Suppressor macrophage treated with lipopolysaccharide for 4 hours (primary cell): ENCODE results near the gene NSUN6.
"Not testable (repeated sequence)": the region's sequence is repeated elsewhere in the genome, so short reads cannot be mapped to it uniquely, and the experiment has no call there.

Experiments
- DNase-seq: peaks from one replicate; pipeline ENCODE4 v3.0.0-alpha.2; 2020

Gene NSUN6

DNA sequence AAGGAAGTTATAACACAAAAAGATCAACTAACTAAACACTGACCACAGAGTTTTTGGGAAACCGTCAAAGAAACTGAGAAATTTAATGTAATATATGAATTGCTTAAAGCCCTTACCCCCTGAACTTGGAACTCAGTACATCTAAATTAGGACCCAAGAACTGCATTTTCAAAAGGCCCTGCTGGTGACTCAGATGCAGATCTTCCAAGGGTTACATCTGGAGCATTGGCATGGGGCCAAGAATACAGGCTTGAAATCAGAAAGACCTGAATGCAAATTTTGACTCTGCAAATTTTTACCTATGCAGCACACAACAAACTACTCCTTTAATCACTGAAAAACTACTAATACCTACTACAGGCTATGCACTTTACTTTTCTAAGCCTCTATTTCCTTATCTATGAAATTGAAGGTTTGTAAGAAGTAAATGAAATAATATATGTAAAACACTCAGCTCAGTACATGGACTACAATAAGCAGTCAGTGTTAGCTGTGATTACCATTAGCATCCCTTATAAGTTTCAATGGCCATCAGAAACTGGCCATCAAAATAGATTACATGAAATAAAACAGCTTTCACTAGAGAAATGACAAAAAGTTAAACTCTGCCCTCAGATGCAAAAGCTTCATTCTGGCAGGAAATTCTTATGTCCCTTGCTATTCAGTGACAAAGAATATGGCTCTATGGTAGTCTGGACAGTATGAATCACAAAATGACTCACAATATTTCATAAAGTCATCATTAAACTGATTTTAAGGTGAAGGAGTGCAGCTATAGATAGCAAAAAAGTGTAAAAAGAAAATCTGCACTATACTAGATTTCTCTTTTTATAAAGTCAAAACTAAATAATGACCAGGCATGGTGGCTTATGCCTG lies 43.6 kb downstream of the NSUN6 start:
- no peak for DNase-seq

DNA sequence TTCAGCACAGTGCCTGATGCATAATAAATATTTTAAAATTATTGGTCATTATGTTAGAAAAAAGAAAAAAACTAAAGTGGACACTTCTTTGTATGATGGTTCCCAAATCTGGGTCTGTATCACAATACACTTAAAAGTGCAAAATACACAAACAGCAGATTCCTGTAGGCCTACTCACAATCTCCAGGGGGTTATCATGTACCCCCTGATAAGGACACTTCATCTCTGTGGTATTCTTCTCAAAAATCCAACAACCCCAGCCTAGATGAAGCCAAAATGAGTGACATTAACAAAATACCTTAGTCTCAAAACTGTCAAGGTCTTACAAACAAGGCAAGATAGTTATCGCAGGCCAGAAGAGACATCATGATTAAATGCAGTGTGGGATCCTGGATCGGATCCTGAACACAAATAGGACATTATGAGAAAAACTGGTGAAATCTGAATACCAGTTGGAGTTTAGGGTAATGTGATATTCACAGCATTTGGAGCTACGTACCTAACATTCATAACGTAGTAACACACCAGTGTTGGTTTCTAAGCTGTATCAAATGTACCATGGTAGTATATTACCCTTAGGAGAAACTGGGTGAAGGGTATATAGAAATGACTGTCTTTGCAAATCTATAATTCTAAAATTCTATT lies 45.2 kb downstream of the NSUN6 start:
- no peak for DNase-seq

DNA sequence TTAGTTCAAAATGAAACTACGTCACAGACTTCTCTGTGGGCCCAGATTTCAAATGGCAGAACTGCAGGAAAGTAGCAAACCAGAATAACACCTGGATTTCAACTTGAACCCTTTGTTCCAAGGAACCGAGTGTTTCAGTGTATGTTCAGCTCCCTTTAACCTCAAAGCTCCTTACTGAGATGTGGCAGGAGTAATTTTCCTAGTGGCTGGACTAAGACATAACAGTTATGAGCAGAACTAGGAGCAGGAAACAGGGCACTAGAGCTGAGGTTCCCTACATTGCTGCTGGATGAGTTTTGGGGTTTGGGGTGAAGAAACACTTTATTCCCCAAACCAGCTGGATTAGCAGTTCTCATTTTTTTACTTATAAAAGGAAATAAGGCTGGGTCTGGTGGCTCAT lies 50.1 kb downstream of the NSUN6 start:
- DNase-seq: no peak

DNA sequence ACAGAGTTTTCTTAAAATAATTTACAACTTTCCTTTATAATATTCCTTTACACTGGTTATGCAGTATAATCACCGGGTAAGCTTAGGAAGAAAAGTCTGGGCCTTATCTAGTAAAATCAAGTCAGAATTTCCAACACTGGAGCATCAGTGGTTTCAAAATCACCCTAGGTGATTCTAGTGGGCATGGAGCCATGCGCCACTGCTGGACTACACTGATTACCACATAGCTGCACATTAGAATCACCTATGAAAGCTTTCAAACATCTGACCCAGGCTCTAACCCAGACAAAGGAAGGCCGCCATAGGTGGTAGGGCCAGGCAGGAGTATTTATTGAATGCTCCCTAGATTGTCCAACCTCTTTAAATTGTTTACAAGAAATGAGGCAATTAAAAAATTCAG lies 52.0 kb downstream of the NSUN6 start:
- no peak for DNase-seq

DNA sequence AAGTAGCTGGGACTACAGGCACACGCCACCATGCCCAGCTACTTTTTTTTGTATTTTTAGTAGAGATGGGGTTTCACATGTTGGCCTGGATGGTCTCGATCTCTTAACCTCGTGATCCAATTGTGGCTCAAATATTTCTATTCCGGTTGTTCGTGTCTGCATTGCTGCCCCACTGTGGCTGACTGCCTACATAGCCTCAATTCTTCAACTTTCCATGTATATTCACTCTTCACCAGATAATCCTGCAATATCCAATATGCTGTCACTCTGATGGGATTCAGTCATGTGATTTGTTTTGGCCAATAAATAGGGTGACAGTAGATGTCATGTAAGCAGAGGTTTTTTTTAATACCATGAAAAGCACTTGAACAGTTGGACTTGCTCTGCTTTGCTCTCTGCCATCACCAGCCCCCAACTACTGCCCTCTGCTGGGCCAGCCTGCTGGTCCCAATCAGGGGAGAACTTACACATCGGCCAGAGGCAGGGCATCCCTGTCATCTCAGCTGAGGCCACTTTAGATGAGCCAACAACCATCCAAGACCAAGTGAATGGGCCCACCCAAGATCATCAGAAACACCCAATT lies 56.7 kb downstream of the NSUN6 start:
- DNase-seq: no peak

DNA sequence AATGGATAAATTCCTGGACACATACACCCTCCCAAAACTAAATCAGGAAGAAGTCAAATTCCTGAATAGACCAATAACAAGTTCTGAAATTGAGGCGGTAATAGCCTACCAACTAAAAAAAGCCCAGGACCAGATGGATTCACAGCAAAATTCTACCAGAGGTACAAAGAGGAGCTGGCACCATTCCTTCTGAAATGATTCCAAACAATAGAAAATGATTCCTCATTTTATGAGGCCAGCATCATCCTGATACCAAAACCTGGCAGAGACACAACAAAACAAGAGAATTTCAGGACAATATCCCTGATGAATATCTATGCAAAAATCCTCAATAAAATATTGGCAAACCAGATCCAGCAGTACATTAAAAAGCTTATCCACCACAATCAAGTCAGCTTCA lies 60.2 kb downstream of the NSUN6 start:
- DNase-seq: not testable (repeated sequence)

DNA sequence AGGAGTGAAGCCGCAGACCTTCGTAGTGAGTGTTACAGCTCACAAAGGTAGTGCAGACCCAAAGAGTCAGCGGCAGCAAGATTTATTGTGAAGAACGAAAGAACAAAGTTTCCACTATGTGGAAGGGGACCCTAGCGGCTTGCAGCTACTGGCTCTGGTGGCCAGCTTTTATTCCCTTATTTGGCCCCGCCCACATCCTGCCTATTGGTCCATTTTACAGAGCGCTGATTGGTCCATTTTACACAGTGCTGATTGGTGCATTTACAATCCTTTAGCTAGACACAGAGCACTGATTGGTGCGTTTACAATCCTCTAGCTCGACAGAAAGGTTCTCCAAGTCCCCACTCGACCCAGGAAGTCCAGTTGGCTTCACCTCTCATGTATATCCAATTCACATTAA lies 64.8 kb downstream of the NSUN6 start:
- not testable (repeated sequence) for DNase-seq

DNA sequence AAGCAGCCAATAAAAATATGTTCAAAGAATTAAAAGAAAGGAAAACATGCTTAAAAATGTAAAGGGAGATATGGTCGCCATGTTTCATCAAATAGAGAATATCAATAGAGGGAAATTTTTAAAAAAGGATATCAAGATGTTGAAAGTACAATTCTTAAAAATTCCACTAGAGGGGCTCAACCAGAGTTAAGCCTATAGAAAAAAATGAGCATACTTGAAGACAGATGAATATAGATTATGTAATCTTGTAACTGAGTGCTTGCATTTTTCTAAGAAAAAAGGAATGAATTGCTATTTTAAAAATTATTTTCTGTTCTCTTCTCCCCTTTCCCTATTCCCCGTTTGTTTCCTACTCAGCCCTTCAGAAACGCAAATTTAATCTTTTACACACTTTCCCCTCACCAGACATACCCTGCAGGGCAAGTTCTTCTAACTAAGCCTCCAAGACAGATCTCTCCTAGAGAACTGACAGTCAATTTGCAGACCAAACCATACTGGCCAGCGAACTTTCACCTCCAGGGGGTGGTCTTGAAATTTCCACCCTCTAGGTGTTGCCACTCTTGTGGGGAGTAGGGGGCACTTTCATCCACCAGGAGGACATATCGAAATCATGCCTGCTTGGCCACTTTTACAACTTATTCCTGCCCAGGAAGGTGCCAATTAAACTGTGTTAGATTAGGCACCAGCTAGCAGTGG lies 67.7 kb downstream of the NSUN6 start:
- DNase-seq: peak; percentile 3

DNA sequence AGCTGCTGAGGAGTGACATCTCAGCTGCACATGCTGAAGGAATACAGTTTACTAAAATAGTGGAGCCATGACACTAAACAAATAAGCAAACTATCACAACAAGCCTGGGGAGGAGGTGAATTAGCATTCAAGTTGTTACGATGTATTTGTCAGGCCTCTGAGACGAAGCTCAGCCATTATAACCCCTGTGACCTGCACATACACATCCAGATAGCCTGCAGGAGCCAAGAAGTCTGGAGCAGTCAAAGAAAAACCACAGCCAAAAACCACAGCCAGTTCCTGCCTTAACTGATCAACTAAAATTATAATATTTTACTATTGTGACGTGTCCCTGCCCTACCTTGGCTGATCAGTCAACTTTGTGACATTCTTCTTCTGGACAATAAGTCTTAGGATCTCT lies 68.6 kb downstream of the NSUN6 start:
- no peak for DNase-seq

DNA sequence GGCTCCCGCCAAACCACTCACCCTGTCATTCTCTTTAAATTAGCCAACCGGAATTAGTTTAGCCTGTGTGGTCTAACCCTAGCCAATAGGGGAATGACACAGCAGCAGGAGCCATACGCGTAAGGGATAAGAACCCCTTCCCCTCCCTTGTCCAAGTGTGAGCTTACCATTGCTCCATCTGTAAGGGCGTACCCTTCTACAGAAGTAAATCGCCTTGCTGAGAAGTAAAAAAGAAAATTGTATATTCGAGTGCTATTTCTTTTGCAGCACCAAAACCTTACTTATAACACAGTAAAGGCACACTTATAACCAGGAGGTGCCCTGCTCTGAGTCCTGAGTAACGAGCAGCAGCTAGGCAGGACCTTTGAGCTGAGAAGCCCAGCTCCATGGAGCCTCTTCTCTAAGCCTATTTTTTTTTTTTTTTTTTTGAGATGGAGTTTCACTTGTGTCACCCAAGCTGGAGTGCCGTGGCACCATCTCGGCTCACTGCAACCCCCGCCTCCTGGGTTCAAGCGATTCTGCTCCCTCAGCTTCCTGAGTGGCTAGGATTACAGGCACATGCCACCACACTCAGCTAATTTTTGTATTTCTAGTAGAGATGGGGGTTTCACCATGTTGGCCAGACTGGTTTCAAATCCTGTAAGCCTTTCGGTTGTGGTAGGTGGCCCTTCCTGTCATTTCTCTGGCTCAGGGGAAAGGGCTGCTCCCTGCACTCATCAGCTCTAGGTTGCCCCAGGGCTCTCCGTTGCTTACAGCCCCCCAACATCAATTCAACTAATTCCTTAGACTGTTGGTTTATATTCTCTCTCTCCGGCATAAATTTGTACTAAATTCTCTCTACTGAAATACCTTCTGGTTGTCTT lies 73.3 kb downstream of the NSUN6 start:
- no peak for DNase-seq

DNA sequence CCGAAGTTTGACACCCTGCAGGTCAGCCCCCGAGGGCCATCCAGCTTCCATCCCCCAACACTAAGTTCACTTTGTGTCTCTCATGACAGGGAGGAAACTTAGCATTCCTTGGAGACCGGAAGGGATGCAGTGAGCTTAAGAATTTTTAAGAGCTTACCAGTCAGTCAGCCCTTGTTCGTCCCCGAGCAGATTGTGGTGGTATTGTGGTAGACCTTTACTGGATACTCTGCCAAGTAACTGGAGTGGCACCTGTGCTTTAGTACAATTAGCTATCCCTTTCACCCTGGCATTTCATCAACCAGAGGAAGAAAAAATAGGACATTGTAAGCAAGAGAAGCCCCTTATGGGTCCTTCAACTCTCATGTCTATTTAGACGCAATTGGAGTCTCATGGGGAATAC lies 74.8 kb downstream of the NSUN6 start:
- no peak for DNase-seq

DNA sequence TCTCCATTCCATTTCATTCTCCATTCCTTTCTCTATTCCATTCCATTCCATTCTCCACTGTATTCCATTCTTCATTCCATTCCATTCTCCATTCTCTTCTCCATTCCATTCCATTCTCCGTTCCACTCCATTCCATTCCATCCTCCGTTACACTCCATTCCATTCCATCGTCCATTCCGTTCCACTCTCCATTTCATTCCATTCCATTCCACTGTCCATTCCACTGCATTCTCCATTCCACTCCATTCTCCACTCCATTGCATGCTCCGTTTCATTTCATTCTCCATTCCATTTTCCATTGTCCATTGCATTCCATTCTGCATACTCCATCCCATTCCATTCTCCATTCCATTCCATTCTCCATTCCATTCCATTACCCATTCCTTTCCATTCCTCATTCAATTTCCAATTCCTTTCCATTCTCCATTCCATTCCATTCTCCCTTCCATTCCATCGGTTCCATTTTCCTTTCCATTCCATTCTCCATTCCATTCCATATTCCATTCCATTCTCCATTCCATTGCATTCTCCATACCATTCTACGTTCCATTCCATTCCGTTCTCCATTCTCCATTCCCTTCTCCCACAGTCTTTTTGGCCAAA lies 78.3 kb downstream of the NSUN6 start:
- no peak for DNase-seq

DNA sequence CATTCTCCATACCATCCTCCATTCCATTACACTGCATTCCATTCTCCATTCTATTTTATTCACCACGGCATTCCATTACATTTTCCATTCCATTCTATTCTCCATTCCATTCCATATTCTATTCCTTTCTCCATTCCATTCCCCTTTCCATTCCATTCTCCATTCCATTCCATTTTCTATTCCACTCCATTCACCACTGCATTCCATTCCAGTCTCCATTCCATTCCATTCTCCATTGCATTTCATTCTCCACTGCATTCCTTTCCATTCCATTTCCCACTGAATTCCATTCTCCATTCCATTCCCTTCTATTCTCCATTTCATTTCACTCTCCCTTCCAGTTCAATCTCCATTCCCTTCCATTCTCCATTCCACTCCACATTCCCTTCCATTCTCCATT lies 79.6 kb downstream of the NSUN6 start:
- DNase-seq: no peak

DNA sequence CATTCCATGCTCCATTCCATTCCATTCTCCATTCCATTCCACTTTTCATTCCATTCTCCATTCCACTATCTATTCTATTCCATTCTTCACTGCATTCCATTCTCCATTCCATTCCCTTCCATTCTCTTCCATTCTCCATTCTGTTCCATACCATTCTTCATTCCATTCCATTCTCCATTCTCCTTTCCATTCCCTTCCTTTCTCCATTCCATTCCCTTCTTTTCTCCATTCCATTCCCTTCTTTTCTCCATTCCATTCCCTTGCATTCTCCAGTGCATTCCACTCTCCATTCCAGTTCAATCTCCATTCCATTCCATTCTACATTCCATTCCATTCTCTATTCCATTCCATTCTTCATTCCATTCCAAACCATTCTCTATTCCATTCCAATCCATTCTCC lies 80.3 kb downstream of the NSUN6 start:
- DNase-seq: no peak

DNA sequence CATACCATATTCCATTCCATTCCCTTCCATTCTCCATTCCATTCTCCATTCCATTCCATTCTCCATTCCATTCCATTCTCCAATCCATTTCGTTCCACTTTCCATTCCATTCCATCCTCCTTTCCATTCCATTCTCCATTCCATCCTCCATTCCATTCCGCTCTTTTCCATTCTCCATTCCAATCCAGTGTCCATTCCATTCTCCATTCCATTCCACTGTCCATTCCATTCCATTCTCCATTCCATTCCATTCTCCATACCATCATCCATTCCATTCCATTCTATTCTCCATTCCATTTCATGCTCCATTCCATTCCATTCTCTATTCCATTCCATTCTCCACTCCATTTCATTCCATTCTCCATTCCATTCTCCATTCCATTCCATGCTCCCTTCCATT lies 81.0 kb downstream of the NSUN6 start:
- DNase-seq: not testable (repeated sequence)

DNA sequence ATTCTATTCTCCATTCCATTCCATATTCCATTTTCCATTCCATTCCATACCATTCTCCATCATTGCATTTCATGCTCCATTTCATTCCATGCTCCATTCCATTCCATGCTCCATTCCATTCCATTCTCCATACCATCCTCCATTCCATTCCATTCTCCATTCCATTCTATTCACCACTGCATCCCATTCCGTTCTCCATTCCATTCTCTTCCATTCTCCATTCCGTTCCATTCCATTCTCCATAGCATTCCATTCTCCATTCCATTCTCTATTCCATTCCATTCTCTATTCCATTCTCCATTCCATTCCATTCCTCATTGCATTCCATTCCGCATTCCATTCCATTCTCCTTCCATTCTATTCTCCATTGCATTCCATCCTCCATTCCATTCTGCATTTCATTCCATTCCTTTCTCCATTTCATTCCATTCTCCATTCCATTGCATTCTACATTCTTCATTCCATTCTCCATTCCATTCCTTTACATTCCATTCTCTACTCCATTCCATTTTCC lies 84.0 kb downstream of the NSUN6 start:
- DNase-seq: no peak

DNA sequence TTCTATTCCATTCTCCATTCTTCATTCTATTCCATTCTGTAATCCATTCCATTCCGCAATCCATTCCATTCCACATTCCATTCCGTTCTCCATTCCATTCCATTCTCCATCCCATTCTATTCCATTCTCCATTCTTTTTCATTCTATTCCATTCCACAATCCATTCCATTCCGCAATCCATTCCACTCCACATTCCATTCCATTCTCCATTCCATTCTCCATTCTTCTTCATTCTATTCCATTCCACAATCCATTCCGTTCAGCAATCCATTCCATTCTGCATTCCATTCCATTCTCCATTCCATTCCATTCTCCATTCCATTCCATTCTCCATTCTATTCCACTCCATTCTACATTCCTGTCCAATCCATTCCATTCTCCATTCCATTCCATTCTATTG lies 85.2 kb downstream of the NSUN6 start:
- DNase-seq: no peak

DNA sequence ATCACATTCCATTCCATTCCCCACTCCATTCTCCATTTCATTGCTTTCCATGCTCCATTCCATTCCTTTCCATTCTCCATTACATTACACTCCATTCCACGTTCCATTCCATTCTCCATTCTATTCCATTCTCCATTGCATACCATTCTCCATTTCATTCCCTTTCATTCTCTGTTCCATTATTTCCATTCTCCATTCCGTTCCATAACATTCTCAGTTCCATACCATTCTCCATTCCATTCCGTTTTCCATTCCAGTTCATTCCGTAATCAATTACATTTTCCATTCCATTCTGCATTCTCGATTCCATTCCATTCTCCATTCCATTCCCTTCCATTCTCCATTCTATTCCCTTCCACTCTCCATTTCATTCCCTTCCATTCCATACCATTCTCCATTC lies 86.4 kb downstream of the NSUN6 start:
- no peak for DNase-seq

DNA sequence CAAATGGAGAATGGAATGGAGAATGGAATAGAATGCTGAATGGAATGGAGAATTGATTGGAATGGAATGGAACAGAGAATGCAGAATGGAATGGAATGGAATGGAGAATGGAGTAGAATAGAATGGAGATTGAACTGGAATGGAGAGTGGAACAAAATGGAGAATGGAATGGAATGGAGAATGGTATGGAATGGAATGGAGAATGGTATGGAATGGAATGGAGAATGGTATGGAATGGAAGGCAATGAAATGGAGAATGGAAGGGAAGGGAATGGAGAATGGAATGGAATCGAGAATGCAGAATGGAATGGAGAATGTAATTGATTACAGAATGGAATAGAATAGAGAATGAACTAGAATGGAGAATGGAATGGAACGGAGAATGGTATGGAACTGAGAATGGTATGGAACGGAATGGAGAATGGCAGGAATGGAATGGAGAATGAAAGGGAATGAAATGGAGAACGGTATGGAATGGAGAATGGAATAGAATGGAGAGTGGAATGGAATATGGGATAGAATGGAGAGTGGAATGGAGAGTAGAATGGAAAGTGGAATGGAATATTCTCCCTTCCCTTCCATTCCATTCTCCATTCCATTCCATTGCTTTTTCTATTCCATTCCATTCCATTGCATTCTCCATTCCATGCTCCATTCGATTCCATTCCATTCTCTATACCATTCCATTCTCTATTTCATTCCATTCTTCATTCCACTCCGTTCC lies 88.2 kb downstream of the NSUN6 start:
- no peak for DNase-seq

DNA sequence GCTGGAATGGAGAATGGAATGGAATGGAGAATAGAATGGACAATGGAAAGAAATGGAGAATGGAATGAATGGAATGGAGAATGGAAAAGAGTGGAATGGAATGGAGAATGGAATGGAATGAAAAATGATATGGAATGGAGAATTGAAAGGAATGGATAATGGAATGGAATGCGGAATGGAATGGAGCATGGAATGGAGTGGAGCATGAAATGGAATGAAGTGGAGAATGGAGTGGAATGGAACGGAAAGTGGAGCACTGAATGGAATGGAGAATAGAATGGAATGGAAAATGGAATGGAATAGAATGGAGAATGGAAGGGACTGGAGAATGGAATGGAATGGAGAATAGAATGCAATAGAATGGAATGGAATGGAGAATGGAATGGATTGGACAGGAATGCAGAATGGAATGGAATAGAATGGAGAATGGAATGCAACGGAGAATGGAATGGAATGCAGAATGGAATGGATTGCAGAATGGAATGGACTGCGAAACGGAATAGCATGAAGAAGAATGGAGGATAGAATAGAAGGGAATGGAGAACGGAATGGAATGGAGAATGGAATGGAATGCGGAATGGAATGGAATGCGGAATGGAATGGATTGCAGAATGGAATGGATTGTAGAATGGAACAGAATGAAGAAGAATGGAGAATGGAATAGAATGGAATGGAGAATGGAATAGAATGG lies 89.4 kb downstream of the NSUN6 start:
- DNase-seq: no peak

DNA sequence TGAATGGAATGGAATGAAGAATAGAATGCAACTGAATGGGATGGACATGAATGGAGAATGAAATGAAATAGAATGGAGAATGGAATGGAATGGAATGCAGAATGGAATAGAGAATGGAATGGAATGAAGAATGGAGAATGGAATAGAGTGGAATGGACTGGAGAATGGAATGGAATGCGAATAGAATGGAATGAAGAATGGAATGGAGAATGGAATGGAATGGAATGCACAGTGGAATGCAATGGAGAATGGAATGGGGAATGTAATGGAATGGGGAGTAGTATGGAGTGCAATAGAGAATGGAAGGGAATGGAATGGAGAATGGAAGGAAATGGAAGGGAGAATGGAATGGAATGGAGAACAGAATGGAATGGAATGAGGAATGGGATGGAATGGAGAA lies 93.4 kb downstream of the NSUN6 start:
- no peak for DNase-seq
